ENCODE data around the gene NUP210L. TPM values are rescaled to one million over a fixed set of nuclear protein-coding genes. Genes with fewer than 3 reads are reported as not detected.
A peak's percentile ranks its signal among the peaks of the same experiment; 100 is the strongest.

Gene NUP210L
- total RNA-seq, 1 donor from 2014 or later = not detected

DNA sequence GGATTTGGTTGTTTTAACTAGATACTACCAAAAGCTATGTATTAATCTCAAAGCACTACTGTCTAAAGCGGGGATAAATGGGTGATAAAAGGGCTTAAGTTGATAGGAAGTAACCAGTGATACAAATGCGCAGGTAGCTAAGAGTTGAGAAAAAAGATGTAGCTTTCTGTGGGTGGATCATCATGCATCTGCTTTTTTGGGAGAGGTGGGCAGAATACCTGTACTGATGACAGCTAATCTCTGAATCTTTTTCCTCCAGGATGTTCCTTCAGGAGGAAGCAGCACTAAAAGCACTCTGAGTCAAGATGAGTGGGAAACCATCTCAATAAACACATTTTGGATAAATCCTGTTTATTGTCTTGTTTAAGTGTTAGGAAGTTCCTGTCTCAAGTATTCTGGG, 163.1 kb downstream of the NUP210L start:
- Histone ChIP-seq H3K36me3 (ENCODE audit: control insufficient read depth, insufficient read depth, low read length) (peaks cover 2% of the 10 kb centered on the region), H3K27me3 (ENCODE audit: control insufficient read depth, insufficient read depth, low read length) (no peaks in the 10 kb centered on the region), H3K4me3 (ENCODE audit: low read depth, low read length) (peak overlapping the region; percentile 74)
- TF ChIP-seq, protein P1, sequence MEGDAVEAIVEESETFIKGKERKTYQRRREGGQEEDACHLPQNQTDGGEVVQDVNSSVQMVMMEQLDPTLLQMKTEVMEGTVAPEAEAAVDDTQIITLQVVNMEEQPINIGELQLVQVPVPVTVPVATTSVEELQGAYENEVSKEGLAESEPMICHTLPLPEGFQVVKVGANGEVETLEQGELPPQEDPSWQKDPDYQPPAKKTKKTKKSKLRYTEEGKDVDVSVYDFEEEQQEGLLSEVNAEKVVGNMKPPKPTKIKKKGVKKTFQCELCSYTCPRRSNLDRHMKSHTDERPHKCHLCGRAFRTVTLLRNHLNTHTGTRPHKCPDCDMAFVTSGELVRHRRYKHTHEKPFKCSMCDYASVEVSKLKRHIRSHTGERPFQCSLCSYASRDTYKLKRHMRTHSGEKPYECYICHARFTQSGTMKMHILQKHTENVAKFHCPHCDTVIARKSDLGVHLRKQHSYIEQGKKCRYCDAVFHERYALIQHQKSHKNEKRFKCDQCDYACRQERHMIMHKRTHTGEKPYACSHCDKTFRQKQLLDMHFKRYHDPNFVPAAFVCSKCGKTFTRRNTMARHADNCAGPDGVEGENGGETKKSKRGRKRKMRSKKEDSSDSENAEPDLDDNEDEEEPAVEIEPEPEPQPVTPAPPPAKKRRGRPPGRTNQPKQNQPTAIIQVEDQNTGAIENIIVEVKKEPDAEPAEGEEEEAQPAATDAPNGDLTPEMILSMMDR (IDR thresholded peaks at IDR 0.05; ENCODE audit: insufficient read depth, low read length, poor library complexity, severe bottlenecking) = no peak
- no peak for DNase-seq (ENCODE audit: low read depth)

DNA sequence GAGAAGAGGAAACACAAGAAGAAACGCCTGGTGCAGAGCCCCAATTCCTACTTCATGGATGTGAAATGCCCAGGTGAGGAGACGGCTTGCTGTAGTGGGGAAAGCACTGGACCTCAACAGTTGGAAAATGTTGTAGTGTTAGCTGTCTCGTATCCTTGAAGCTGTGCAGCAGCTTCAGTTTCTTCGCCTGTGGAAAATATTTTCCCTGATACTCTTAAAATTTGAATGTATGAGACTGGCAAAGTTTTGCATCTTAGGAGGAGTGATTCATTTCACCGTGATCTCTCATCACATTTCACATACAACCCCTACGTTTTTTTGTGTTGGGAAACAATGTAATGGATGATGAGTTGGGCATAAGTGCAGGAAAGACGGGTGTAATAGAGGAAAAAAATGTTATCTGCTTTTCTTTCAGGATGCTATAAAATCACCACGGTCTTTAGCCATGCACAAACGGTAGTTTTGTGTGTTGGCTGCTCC, 163.7 kb downstream of the NUP210L start:
- TF ChIP-seq, protein P1 (IDR thresholded peaks at IDR 0.05; ENCODE audit: insufficient read depth, low read length, poor library complexity, severe bottlenecking) = no peak
- H3K27me3 ChIP-seq (ENCODE audit: control insufficient read depth, insufficient read depth, low read length) = no peaks in the 10 kb centered on the region
- no peak for DNase-seq (ENCODE audit: low read depth)
- H3K4me3 ChIP-seq (ENCODE audit: low read depth, low read length) = peak overlapping the region; percentile 74
- peaks cover 2% of the 10 kb centered on the region for H3K36me3 ChIP-seq (ENCODE audit: control insufficient read depth, insufficient read depth, low read length)

DNA sequence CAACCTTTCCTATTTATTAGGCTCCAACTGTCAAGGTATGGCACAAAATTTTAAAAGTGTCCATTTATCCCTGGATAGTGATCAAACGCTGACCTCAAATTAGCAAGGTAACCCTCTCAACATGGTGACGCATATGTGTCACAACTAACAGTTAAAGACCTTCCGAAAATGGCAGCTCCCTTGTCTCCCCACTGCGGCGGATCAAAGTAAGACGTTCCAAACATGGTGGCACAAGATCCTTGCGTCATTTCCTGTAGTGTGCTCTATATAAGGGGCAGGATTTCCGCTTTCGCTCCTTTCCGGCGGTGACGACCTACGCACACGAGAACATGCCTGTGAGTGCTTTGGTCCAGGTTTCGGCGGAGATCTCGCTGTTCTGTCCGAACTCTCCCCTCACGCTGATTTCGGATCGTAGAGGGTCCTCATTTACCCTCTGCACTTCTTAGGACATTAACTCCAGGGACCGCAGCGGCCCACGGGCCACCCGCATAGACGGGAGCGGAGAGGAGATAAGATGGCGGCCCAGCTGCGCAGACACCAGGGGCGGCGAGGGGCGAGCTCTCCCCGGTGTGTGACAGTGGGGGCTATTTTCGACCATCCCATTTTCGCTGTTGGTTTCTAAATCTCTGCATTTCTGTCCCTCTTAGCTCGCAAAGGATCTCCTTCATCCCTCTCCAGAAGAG, 164.3 kb downstream of the NUP210L start, which contains the start of gene RPS27:
TSS of gene RPS27 (plus strand) at position 295 of the 683 bp plus-strand sequence. CDS start at position 330, 35 bp downstream.
- Histone ChIP-seq H3K27me3 (ENCODE audit: control insufficient read depth, insufficient read depth, low read length) (no peaks in the 10 kb centered on the region), H3K4me3 (ENCODE audit: low read depth, low read length) (peak within 1 kb of the TSS; percentile 74), H3K36me3 (ENCODE audit: control insufficient read depth, insufficient read depth, low read length) (peaks cover 2% of the 10 kb centered on the region)
- peak; percentile 95 for DNase-seq (ENCODE audit: low read depth)
- TF ChIP-seq, protein P1 (IDR thresholded peaks at IDR 0.05; ENCODE audit: insufficient read depth, low read length, poor library complexity, severe bottlenecking) = no peak

DNA sequence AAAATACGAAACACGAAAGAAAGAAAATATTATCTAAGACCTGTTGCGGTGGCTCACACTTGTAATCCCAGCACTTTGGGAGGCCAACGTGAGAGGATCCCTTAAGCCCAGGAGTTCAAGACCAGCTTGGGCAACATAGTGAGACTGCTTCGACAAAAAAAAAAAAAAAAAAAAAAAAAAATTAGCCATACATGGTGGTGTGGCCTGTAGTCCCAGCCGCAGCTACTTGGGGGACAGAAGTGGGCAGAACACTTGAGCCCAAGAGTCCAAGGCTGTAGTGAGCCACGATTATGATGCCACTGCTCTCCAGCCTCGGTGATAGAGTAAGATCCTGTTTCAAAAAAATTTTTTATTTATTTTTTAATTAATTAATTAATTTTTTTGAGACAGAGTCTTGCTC, 167.3 kb downstream of the NUP210L start:
- Histone ChIP-seq H3K36me3 (ENCODE audit: control insufficient read depth, insufficient read depth, low read length) (no peaks in the 10 kb centered on the region), H3K27me3 (ENCODE audit: control insufficient read depth, insufficient read depth, low read length) (no peaks in the 10 kb centered on the region), H3K4me3 (ENCODE audit: low read depth, low read length) (no peak overlapping the region)
- no peak for DNase-seq (ENCODE audit: low read depth)
- TF ChIP-seq, protein P1 (IDR thresholded peaks at IDR 0.05; ENCODE audit: insufficient read depth, low read length, poor library complexity, severe bottlenecking) = no peak

DNA sequence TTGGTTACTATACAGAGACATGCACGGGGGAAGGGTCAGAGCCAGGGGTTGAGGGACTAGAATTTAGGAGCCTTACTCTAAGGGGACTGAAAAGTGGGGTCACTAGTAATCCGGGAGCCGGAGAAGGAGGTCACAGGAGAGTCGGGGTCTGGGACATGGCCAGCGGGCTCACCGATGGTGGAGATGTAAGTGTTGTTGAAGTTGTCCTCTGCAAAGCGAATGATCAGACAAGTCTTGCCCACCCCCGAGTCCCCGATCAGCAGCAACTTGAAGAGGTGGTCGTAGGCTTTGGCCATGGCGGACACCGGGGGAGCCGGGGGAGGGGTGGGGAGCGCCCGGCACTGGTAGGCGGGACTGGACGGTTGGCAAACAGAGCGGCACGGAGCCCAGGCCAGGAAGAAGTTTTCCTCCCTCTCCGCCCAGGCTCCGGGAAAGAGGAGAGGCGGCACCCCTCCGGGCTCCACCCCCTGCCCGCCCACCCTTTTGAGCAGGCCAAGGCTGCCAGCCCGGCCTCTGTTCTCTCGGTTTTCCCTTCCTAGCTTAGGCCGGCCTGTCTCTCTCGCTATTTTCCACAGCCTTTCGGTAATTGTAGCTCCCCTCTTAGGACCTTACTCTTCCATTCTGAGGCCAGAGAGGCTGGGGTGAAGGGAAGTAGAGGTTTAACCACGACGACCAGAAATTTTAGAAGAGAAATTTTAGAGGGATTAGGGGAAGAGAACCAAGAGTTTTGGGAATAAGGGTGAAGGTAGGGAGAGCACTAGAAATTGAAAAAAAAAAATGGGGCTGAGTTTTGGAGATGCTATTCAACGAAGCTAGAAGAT, 168.7 kb downstream of the NUP210L start, which contains the start of gene RAB13:
TSS of gene RAB13 (minus strand) at position 399 of the 821 bp plus-strand sequence. CDS start at position 296, 103 bp downstream.
- DNase-seq (ENCODE audit: low read depth) = no peak
- H3K4me3 ChIP-seq (ENCODE audit: low read depth, low read length) = peak within 1 kb of the TSS; percentile 52
- TF ChIP-seq, protein P1 (IDR thresholded peaks at IDR 0.05; ENCODE audit: insufficient read depth, low read length, poor library complexity, severe bottlenecking) = no peak
- no peaks in the 10 kb centered on the region for H3K27me3 ChIP-seq (ENCODE audit: control insufficient read depth, insufficient read depth, low read length)
- peaks cover 2% of the 10 kb centered on the region for H3K36me3 ChIP-seq (ENCODE audit: control insufficient read depth, insufficient read depth, low read length)

Data from kidney epithelial cell (primary cell).